IMR-90 (cell line): ENCODE results near the gene STAT5A. TPM values are rescaled to one million over a fixed set of nuclear protein-coding genes. Genes with fewer than 3 reads are reported as not detected.

Experiments
- BHLHE40 ChIP-seq: fragments of 150-350 bp; IDR thresholded peaks from 2 replicates; pipeline ENCODE4 v1.6.1; 2016; ENCODE audit warnings: mild to moderate bottlenecking, low read depth, low read length
- POLR2A ChIP-seq: IDR thresholded peaks from 2 replicates; pipeline ENCODE4 v1.6.1; 2012; ENCODE audit warnings: mild to moderate bottlenecking, low read depth, low read length
- RAD21 ChIP-seq: IDR thresholded peaks from 2 replicates; pipeline ENCODE4 v1.6.1; 2012; ENCODE audit warnings: low read length, improper control_type of control experiment
- polyA plus RNA-seq, 3 experiments: library from polyadenylated mRNA; depleted of rRNA; stranded (reverse); fragments of >200 nt; gene quantifications; 2 replicates each; pipeline ENCODE4 v1.2.3, GENCODE V29; 2012; ENCODE audit warnings: low replicate concordance in 1 of 3
- total RNA-seq: library from RNA; depleted of rRNA; stranded (reverse); fragments of >200 nt; gene quantifications from 2 replicates; pipeline ENCODE4 v1.2.3, GENCODE V29; 2012
- TF ChIP-seq, protein P1 (sequence below): fragments of 150-350 bp; IDR thresholded peaks from 2 replicates; pipeline ENCODE4 v1.6.1; 2017; ENCODE audit warnings: mild to moderate bottlenecking, antibody characterized with exemption, low read length, low read depth

Gene STAT5A
- total and polyA plus RNA-seq, 2 of the 4 experiments (the other 2 are of a cell fraction): 1.3 to 1.4 TPM

- TF ChIP-seq, protein P1, sequence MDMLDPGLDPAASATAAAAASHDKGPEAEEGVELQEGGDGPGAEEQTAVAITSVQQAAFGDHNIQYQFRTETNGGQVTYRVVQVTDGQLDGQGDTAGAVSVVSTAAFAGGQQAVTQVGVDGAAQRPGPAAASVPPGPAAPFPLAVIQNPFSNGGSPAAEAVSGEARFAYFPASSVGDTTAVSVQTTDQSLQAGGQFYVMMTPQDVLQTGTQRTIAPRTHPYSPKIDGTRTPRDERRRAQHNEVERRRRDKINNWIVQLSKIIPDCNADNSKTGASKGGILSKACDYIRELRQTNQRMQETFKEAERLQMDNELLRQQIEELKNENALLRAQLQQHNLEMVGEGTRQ: no peak
- TF ChIP-seq BHLHE40 (no peak), POLR2A (peak; percentile 71), RAD21 (peak; percentile 99)
Measured at GRCh38 chr17:42322382-42323267, 34.3 kb downstream of the STAT5A start (continued).
